ENCODE measurements around the gene IFRD2.
"Not testable (repeated sequence)": the region's sequence is repeated elsewhere in the genome, so short reads cannot be mapped to it uniquely, and the experiment has no call there.

The IFRD2 gene

DNA sequence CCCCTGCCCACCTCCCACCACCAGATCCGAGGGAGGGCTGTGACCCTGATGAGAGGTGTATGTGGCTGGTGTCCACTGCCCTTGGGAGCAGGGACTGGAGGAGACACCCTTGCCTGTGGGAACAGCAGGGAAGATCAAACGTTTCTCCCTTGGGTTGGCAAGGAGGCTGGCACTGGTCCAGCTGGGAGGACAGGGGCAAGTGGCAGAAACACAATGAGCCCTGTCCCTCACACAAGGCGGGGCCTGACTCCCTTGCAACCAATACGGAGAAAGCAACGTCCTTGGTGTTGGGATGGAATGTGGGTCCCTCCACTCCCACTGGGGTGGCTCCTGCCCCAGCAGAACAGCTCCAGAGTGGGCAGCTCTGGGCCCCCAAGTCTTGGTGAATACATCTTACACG is 25.1 kb upstream of the IFRD2 start:
- TF ChIP-seq, protein P1, sequence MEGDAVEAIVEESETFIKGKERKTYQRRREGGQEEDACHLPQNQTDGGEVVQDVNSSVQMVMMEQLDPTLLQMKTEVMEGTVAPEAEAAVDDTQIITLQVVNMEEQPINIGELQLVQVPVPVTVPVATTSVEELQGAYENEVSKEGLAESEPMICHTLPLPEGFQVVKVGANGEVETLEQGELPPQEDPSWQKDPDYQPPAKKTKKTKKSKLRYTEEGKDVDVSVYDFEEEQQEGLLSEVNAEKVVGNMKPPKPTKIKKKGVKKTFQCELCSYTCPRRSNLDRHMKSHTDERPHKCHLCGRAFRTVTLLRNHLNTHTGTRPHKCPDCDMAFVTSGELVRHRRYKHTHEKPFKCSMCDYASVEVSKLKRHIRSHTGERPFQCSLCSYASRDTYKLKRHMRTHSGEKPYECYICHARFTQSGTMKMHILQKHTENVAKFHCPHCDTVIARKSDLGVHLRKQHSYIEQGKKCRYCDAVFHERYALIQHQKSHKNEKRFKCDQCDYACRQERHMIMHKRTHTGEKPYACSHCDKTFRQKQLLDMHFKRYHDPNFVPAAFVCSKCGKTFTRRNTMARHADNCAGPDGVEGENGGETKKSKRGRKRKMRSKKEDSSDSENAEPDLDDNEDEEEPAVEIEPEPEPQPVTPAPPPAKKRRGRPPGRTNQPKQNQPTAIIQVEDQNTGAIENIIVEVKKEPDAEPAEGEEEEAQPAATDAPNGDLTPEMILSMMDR (IDR thresholded peaks at IDR 0.05; ENCODE audit: borderline replicate concordance, control extremely low read depth, extremely low read depth, insufficient read depth, missing control alignments), result no peak
- no peak for DNase-seq (ENCODE audit: low spot score)
- in situ Hi-C loops (cut with MboI; ENCODE audit: low sequenced_read_pairs, unreplicated experiment), result no loop called here

DNA sequence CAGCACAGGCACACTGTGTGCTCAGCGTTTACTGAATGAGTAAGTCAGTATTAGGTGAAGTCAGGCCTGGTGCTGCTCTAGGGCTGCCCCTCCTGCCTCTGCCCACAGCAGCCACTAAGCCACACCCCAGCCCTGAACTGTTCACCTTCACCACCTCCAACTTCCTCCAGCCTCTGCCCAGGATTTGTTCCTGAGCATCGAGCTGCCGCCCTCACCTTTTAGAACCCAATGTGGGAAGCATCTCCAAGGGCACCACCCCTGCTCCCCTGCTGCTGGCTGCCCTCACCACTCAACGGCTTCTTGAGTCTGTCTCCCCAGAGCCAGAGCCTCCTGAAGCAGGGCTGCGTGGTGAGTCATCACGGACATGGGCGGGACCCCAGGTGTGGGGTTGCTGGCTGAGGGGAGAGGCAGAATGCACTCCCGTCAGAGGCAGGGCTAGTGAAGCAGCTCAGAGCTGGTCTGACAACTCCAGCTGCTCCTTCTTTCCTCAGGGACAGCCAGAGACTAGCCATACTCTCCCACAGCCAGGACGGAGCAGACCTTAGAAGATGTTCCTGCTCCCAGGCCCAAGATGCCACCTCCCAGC is 24.5 kb upstream of the IFRD2 start:
- TF ChIP-seq, protein P1 (IDR thresholded peaks at IDR 0.05; ENCODE audit: borderline replicate concordance, control extremely low read depth, extremely low read depth, insufficient read depth, missing control alignments), result no peak
- no peak for DNase-seq (ENCODE audit: low spot score)
- in situ Hi-C loops (cut with MboI; ENCODE audit: low sequenced_read_pairs, unreplicated experiment), result no loop called here

DNA sequence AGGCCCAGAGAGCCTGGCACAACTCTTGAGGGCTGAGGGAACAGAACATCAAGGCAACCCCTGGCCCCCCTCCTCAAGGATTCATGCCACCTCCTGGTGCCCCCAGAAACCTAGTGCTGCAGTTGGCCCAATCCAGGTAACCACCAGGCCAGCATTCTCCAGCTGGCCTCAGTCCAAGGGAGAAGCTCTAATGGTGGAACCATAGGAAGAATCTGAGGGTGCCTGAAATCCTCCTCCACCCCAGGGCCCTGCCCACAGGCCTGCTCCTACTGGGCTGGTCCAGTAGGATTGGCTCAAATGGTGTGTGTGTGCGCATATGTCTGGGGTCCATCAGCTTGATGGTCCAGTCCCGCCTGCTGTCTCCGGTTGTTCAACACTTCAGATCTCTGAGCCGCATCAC is 22.6 kb upstream of the IFRD2 start:
- DNase-seq (ENCODE audit: low spot score), result no peak
- TF ChIP-seq, protein P1 (IDR thresholded peaks at IDR 0.05; ENCODE audit: borderline replicate concordance, control extremely low read depth, extremely low read depth, insufficient read depth, missing control alignments), result no peak
- in situ Hi-C loops (cut with MboI; ENCODE audit: low sequenced_read_pairs, unreplicated experiment), result no loop called here

DNA sequence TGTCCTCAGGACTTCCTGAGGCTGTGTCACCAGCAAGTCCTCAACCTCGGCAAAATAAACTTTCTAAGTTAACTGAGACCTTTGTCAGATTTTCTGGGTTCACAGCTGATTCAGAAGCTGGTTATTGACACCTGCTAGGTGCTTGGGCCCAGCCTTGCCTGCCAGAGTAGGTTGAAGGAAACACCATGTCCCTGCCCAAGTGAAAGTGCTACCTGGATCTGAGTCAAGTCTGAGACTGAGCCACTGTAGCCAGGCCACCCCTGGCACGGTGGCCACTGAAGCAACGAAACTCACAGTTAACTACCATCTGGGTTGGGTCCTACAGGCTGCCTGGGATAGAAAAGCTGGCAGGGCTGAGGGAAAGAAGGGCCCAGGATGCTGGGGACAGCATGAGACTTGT is 22.1 kb upstream of the IFRD2 start:
- no peak for DNase-seq (ENCODE audit: low spot score)
- in situ Hi-C loops (cut with MboI; ENCODE audit: low sequenced_read_pairs, unreplicated experiment), result no loop called here
- TF ChIP-seq, protein P1 (IDR thresholded peaks at IDR 0.05; ENCODE audit: borderline replicate concordance, control extremely low read depth, extremely low read depth, insufficient read depth, missing control alignments), result no peak

DNA sequence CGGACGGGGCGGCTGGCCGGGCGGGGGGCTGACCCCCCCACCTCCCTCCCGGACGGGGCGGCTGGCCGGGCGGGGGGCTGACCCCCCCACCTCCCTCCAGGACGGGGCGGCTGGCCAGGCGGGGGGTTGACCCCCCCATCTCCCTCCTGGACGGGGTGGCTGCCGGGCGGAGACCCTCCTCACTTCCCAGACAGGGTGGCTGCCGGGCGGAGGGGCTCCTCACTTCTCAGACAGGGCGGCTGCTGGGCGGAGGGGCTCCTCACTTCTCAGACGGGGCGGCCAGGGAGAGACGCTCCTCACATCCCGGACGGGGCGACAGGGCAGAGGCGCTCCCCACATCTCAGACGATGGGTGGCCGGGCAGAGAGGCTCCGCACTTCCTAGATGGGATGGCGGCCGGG is 19.8 kb upstream of the IFRD2 start:
- in situ Hi-C loops (cut with MboI; ENCODE audit: low sequenced_read_pairs, unreplicated experiment); DNase-seq (ENCODE audit: low spot score): not testable (repeated sequence)

DNA sequence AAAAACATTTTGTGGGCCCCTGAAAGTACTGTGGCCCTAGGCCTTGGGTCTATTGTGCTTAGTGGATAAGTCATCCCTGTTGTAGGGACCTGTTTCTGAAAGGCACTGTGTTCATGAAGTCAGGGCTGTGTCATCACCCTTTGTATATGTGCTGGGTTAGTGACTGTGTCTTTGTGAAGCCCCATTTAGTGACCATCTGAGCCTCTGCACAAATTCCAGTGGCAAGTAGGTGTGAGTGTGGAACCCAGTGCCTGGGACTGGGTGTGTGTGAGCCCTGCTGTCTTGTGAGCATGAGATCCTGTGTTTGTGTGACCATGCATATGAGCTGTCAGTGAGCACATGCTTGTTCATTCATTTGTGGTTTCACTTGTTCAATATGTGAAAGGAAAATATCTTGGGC is 12.4 kb upstream of the IFRD2 start:
- no peak for DNase-seq (ENCODE audit: low spot score)
- in situ Hi-C loops (cut with MboI; ENCODE audit: low sequenced_read_pairs, unreplicated experiment), result no loop called here
- TF ChIP-seq, protein P1 (IDR thresholded peaks at IDR 0.05; ENCODE audit: borderline replicate concordance, control extremely low read depth, extremely low read depth, insufficient read depth, missing control alignments), result no peak

DNA sequence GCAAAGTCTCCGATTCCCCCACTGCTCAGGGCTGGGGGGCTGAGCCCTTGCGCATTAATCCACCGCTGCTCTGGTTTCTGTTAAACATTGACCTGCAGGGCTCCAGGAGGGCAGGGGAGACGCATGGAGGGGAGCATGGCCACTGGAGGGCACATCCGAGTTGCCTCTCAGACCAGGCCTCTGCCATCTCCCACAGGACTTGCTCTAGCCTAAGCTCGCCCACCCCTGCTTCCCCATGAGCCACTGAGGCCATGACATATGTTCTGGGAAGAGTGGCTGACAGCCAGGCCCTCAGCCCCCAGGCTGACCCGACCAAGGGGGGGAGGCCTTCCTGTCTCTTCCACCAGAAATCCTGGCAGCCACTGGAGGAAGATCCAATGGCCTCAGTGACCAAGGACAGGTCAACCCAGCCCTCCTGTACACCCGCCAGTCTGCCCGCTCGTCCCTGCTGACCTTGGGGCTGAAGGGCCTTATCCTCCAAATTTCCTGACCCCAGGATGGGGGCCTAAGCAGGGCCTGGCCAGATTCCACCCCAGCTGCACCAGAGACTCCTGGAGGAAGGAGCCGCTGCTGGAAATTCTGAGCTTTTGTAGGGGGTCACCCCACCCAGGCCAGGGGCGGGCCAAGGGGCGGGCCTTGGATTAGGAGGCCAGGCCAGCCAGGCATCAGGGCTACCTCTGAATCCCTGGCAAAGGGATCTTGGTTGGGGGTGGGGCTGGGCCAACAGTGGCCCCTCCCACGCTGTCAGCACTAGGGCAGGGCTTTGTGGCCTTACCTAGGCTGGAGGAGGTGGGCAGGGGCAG is 11.0 kb upstream of the IFRD2 start, which contains the start of gene HYAL1:
Gene HYAL1 (minus strand): TSS at position 562 of the 803 bp plus-strand sequence. CDS start 618 bp downstream, outside the sequence.
- TF ChIP-seq, protein P1 (IDR thresholded peaks at IDR 0.05; ENCODE audit: borderline replicate concordance, control extremely low read depth, extremely low read depth, insufficient read depth, missing control alignments), result no peak
- in situ Hi-C loops (cut with MboI; ENCODE audit: low sequenced_read_pairs, unreplicated experiment), result no loop called here
- no peak for DNase-seq (ENCODE audit: low spot score)

All from GM13976 (cell line).